HG03175 (cell line): ENCODE results near the gene CYS1.
"Not testable (repeated sequence)": the region's sequence is repeated elsewhere in the genome, so short reads cannot be mapped to it uniquely, and the experiment has no call there.

Source experiments
- ATAC-seq: cut with Tn5 transposase; IDR thresholded peaks from one replicate; pipeline ENCODE4 v1.9.1; 2021; ENCODE audit warnings: mild to moderate bottlenecking, moderate library complexity; ENCODE audit not compliant: unreplicated experiment

The CYS1 gene

DNA sequence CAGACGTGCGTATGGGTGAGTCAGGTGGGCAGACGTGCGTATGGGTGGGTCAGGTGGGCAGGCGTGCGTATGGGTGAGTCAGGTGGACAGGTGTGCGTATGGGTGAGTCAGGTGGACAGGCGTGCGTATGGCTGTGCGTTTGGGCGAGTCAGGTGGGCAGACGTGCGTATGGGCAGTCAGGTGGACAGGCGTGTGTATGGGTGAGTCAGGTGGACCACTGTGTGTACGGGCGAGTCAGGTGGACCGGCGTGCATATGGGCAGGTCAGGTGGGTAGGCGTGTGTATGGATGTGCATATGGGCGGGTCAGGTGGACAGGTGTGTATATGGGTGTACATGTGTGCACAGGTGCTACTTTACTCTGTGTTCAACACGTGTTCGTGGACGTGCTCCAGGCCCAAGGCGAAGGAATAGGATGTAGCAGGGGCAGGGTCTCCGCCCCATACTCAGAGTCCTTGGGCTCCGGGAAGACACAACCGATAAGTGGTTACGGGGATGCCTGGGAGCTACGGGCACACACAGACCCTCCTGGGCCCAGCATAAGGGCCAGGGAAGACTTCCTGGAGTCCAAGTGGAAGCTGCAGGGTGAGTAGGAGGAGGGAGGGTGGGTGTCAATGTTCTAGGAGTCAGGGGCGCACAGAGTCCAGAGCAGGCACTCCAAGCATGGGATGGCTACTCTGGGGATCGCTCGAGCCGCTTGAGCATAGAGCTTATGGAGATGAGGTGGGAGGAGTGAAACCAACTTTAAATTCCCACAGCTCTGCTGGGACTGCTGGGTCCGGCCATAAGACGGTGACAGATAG lies 64.0 kb downstream of the CYS1 start:
- no peak for ATAC-seq

GRCh38 chr2:10015376-10015989 lies 64.7 kb downstream of the CYS1 start:
- ATAC-seq = not testable (repeated sequence)

- ATAC-seq = no peak
Observed at GRCh38 chr2:10014418-10015190, 65.6 kb downstream of the CYS1 start.

DNA sequence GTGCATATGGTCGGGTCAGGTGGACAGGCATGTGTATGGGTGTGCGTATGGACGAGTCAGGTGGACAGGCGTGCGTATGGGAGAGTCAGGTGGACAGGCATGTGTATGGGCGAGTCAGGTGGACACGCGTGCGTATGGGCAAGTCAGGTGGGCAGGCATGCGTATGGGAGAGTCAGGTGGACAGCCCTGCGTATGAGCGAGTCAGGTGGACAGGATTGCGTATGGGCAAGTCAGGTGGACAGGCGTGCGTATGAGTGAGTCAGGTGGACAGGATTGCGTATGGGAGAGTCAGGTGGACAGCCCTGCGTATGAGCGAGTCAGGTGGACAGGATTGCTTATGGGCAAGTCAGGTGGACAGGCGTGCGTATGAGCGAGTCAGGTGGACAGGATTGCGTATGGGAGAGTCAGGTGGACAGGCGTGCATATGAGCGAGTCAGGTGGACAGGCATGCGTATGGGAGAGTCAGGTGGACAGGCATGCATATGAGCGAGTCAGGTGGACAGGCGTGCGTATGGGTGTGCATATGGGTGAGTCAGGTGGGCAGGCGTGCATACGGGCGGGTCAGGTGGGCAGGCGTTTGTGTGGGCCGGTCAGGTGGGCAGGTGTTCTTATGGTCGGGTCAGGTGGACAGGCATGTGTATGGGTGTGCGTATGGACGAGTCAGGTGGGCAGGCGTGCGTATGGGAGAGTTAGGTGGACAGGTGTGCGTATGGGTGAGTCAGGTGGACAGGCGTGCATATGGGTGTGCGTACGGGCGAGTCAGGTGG lies 66.4 kb downstream of the CYS1 start:
- ATAC-seq = not testable (repeated sequence)

DNA sequence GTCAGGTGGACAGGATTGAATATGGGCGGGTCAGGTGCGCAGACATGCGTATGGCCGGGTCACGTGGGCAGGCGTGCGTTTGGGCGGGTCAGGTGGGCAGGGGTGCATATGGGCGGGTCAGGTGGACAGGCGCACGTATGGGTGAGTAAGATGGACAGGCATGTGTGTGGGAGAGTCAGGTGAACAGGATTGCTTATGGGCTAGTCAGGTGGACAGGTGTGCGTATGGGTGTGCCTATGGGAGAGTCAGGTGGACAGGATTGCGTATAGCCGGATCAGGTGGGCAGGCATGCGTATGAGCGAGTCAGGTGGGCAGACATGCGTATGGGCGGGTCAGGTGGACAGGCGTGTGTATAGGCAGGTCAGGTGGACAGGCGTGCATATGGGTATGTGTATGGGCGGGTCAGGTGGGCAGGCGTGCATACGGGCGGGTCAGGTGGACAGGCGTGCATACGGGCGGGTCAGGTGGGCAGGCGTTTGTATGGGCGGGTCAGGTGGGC lies 67.2 kb downstream of the CYS1 start:
- no peak for ATAC-seq

DNA sequence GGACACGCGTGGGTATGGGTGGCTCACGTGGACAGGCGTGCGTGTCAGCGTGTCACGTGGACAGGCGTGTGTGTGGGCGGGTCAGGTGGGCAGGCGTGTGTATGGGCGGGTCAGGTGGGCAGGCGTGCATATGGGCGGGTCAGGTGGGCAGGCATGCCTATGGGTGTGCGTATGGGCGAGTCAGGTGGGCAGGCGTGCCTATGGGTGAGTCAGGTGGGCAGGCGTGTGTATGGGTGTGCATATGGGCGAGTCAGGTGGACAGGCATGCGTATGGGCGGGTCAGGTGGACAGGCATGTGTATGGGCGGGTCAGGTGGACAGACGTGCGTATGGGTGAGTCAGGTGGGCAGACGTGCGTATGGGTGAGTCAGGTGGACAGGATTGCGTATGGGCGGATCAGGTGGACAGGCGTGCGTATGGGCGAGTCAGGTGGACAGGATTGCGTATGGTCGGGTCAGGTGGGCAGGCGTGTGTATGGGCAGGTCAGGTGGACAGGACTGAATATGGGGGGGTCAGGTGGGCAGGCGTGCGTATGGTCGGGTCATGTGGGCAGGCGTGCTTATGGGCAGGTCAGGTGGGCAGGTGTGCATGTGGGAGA lies 67.7 kb downstream of the CYS1 start:
- not testable (repeated sequence) for ATAC-seq

DNA sequence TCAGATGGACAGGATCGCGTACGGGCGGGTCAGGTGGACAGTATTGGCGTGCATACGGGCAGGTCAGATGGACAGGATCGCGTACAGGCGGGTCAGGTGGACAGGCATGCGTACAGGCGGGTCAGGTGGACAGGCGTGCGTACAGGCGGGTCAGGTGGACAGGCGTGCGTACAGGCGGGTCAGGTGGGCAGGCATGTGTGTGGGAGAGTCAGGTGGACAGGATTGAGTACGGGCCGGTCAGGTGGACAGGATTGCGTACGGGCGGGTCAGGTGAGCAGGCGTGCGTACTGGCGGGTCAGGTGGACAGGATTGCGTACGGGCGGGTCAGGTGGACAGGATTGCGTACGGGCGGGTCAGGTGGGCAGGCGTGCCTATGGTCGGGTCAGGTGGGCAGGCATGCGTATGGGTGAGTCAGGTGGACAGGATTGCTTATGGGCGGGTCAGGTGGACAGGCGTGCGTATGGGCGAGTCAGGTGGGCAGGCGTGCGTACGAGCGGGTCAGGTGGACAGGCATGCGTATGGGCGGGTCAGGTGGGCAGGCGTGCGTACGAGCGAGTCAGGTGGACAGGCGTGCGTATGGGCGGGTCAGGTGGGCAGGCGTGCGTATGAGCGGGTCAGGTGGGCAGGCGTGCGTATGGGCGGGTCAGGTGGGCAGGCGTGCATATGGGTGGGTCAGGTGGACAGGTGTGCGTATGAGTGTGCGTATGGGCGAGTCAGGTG lies 68.4 kb downstream of the CYS1 start:
- ATAC-seq = not testable (repeated sequence)

DNA sequence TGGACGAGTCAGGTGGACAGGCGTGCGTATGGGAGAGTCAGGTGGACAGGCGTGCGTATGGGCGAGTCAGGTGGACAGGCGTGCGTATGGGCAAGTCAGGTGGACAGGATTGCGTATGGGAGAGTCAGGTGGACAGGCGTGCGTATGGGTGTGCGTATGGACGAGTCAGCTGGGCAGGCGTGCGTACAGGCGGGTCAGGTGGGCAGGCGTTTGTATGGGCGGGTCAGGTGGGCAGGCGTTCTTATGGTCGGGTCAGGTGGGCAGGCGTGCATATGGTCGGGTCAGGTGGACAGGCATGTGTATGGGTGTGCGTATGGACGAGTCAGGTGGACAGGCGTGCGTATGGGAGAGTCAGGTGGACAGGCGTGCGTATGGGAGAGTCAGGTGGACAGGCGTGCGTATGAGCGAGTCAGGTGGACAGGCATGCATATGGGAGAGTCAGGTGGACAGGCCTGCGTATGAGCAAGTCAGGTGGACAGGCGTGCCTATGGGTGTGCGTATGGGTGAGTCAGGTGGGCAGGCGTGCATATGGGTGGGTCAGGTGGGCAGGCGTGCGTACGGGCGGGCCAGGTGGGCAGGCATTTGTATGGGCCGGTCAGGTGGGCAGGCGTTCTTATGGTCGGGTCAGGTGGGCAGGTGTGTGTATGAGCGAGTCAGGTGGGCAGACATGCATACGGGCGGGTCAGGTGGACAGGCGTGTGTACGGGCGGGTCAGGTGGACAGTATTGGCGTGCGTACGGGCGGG lies 69.2 kb downstream of the CYS1 start:
- not testable (repeated sequence) for ATAC-seq

DNA sequence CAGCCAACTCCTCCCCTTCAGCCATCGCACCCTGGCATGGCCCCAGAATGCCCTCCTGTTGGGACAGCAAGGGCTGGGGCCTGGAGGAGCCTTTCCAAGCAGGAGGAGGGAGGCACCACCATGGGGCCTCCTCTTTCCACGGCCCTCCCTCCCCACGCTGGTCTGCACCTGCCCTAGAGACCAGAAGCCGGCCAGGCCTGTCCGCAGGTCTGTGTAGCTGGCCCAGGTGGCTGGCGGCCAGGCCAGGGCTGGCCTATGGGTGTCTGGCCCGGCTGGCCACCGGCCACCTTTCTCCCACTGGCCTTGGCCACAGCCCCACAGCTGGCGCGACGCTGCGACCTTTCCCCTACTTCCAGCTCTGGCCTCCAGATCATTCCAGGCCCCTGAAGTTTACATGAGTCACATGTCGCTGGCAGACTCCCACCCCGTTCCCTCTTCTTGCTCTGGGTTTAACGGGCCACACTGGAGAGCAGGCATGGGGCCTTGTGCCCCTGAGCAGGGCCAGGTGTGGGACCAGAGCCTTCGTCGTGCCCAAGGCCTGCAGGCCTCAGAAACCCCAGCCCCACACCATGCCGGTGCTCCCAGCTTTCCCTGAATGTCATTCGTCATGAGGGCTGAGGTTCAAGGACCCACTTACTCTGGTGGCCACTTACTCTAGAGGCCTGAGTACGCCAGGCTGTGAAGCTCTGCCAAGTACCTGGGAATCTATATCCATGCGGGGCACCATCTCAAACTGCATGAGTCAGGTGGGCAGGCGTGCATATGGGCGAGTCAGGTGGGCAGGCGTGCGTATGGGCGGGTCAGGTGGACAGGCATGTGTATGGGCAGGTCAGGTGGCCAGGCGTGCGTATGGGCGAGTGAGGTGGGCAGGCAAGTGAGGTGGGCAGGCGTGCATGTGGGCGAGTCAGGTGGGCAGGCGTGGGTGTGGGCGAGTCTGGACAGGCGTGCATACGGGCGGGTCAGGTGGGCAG lies 70.1 kb downstream of the CYS1 start:
- no peak for ATAC-seq

GRCh38 chr2:10009271-10009810 lies 70.9 kb downstream of the CYS1 start:
- no peak for ATAC-seq

DNA sequence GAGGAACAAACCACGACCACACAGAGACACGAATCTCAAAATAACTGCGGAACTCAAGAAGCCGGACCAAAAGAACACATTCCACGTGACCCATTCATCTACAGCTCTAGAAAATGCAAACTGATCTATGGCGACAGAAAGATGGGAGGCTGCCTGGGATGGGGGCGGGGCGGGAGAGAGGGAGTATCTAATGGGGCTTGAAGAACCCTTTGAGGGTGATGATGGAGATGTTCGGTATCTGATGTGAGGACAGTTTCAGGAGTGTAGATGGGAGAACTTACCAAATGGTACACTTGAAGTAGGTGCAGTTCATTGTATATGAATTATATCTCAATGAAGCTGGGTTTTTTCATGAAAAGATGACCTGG lies 71.4 kb downstream of the CYS1 start:
- no peak for ATAC-seq

- no peak for ATAC-seq
Observed at GRCh38 chr2:10007921-10008808, 72.0 kb downstream of the CYS1 start.

DNA sequence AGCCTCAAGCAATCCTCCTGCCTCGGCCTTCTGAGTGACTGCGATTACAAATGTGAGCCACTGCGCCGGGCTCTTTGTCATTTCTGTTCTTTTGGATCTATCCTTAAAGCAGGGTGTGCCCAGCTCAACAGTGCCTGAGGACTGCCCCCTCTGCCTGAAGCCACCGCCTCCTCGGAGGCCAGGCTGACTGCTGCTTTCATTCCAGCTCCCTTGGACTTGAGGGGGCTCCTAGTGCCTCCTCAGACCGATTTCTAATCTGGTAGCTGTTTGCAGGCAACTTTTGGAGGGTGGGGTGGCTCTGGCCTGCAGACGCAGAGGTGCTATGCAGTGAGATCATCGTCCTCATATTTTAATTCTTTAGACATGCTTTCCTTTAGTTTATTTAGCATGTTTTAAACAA lies 72.8 kb downstream of the CYS1 start:
- ATAC-seq = no peak
